GM18499 (cell line): ENCODE results near the gene KIAA1328.
A peak's percentile ranks its signal among the peaks of the same experiment; 100 is the strongest.

ENCODE experiments used
- ATAC-seq: cut with Tn5 transposase; IDR thresholded peaks from one replicate; pipeline ENCODE4 v1.9.1; 2021; ENCODE audit warnings: moderate number of reproducible peaks; ENCODE audit not compliant: insufficient read depth, unreplicated experiment

Gene KIAA1328

DNA sequence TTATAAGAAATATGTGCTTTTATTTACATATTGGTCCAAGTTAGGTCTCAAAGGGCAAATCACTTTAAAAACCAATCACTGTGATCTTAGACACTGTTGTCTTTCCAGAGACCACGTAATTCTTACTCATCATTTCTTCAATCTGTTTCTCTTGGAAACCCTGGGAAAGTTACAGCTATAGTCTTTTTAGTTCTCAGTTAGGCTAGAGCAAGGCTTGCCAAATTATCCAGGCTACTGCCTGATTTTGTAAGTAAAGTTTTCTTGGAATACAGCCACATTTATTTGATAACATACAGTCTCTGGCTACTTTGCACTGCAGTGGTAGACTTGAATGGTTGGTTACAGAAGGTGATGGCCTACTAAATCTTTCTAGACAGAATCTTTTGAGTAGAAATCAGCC is 106.0 kb downstream of the KIAA1328 start:
- ATAC-seq = no peak

DNA sequence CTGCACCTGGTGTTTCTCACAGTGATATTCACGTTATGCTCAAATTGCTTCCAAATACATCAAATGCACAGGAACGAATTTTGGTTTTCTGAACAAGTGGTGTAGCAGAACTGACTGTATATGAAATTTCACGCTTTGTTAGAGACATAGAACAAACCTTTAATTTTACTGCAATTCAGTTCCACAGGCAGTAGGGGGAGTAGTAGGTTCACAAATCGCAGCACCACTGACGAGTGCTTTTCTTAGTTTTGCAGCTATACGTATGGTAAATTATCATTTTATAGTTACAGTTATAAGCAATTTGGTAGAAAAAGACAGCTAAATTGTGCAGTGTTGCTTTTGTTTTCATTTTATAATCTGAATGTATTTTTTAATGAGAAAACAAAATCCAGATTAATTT is 113.3 kb downstream of the KIAA1328 start:
- no peak for ATAC-seq

DNA sequence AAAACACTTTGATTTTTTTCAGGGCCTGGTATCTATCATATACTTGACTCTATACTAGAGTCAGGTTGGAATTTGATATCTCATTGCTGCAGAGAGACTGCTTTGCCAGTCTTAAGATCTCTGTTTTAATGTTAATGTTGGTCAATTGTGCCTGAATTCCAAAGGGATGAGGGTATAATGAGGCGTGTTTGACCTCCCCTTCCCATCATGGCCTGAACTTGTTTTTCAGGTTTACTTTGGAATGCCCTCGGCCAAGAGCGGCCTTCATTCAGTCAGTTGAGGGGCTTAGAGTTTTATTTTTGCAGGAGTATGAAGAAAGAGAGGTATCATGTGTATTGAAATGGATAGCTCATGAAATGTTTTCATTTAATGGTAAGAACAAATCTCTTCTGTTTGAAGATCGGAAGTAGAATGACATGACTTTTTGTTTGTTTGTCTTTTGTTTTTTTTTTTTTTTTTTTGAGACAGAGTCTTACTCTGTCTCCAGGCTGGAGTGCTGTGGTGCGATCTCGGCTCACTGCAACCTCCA is 119.0 kb downstream of the KIAA1328 start:
- ATAC-seq = no peak

DNA sequence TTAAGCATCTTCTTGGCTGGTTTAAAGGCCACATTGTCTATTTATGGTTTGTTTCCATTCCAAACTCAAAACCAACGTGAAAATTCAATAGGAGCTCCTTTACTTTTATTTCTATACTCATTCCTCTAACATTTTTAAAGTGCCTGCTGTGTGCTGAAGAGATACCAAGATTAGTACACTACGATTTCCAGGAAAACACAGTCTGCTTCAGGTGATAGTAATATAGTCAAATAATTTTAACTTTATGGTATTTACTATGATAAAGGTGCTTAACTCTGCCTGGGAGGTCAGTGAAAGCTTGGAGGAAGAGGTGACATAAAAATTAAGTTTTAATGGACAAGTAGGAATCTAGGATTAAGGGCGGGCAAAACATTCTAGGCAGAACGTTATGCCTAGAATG is 121.4 kb downstream of the KIAA1328 start:
- ATAC-seq = no peak

DNA sequence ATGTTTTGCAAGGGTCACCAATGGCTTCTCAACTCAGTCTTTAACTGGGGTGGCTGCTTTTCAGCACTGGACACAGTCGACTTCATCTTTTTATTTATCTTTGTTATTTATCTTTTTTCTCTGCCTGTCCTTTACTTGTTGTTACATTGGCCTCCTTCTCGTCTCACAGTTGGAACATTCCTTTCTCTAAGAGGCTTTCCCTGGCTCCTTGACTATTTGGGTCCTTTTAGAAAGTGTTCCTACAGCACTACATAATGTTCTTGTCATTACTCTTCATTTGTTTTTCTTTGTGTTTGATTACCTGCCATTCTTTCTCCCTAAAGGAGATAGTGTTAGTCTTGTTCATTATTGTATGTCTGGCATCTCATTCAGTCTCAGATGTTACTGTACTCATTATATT is 122.0 kb downstream of the KIAA1328 start:
- ATAC-seq = no peak

DNA sequence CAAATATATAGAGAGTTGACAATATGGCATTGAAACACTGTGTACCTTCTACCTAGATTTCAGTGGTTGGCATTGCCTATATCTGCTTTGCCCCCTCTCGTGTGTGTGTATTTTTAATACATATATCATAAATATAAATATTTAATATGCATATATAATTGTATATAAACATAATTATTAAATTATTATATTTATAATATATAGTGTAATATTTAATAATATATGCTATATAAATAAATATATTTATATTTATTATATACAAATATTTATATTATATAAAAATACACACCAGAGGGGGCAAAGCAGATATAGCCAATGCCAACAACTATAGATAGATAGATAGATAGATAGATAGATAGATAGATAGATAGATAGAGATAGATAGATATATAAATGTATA is 124.1 kb downstream of the KIAA1328 start:
- no peak for ATAC-seq

DNA sequence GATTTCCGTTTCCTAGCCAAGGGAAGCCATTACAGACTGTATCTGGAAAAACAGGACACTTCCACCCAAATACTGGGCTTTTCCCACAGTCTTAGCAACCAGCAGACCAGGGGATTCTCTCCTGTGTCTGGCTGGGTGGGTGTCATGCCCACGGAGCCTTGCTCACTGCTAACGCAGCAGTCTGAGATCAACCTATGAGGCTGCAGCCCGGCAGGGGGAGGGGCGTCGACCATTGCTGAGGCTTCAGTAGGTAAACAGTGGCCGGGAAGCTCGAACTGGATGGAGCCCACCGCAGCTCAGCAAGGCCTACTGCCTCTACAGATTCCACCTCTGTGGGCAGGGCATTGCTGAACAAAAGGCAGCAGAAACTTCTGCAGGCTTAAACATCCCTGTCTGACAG is 131.1 kb downstream of the KIAA1328 start:
- ATAC-seq = no peak

DNA sequence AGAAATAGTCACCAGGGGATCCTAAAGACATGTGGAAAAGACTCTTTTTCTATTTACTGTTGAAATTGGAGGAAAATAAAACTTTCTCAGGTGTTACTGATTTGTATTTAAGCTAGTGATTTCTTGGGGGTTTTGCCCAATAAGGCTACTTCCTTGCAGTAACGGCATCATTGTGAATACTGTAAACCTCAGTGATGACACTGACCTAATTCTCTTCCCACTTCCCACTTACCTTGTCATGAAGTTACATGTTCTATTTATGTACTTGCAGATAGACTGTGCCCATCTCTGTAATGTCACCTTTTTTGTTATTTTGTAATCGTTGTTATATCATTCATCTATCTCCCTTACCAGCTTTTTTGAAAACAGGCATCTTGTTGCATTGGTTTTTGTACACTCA is 134.5 kb downstream of the KIAA1328 start:
- ATAC-seq = no peak

DNA sequence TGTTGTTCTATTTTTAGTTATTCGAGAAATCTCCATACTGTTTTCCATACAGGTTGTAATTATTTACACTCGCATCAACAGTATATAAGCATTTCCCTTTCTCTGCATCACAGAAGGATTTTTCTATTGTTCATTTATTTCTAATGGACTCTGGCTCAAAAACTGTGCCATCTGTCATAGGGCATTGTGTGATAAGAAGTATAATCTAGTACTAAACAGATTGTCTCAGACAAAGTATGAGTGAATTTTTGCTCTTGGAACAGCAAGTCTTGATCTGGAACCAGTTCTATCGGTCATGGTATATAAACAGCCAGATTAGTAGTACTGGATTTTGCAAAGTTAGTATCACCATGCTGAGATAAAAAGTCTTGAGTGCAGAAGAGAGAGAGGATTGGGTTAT is 145.8 kb downstream of the KIAA1328 start:
- no peak for ATAC-seq

DNA sequence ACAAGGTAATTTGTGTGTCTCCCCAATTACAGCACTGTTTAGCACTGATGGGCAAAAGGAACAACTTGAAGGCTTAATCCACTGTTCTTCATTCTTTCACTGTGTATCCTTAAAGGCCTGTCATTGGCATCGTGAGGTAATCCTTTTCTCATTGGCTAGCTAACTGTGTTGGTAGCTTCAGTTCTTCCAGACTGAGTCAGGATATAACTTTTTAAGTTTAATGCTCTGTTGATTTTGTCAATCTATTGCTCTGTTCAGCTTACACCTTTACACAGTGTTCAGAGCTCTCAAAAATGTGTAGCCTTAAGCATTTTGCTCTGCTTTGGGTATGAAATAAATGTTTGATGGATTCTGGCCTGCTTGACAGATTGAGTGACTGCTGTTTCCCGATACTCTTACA is 148.2 kb downstream of the KIAA1328 start:
- ATAC-seq = no peak

DNA sequence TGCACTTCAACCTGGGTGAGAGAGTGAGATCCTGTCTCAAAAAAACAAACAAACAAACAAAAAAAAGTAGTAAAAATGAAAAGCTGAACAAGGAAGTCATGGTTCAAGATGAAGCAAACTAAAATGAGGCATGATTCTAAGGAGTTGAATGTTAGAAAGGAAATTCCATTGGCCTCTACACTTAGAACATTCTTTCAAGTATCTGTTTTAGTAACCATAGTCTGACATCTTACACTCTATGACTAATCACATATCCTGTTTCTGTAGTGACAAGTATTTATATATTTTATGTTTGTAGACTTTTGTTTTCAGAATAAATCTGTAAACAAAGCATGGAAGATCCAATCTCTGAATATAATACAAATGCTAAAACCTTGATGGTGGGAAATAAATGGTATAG is 164.1 kb downstream of the KIAA1328 start:
- peak; percentile 77 for ATAC-seq

DNA sequence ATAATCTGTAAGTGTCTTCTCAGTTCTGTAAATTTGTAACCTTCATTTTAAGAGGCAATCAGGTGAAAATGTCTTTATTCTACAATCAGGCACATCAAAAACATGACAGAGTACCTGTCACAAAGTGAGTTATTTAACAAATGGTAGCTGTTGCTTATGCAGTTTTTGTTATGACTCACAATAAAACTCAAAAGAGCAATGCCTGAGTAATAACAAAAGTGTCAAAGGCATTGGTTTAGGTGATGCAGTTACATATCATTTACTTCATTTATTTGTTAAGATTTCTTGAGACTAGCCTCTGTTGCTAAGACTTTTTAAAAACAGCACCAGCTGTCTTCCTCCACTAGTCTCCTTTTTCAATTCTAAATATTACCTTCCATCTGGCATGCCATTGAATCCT is 177.8 kb downstream of the KIAA1328 start:
- ATAC-seq = peak; percentile 94

DNA sequence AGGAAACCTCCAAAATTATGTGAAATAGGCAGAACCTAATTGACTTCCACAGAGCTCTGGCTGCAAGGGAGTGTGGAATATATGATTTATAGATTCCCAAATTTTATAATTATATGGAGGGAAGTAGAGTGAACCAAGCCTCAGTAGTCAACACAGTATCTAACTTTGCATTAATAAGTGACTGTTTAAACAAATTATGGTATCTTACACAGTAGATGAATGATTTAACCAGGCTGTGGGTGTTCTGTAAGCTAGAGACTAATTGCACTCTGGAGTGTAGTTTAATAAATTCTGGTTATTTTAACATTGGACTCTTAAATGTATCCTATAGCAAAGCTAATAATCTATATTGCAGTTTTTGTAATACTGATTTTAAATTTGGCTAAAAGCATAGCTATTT is 183.5 kb downstream of the KIAA1328 start:
- ATAC-seq = no peak

DNA sequence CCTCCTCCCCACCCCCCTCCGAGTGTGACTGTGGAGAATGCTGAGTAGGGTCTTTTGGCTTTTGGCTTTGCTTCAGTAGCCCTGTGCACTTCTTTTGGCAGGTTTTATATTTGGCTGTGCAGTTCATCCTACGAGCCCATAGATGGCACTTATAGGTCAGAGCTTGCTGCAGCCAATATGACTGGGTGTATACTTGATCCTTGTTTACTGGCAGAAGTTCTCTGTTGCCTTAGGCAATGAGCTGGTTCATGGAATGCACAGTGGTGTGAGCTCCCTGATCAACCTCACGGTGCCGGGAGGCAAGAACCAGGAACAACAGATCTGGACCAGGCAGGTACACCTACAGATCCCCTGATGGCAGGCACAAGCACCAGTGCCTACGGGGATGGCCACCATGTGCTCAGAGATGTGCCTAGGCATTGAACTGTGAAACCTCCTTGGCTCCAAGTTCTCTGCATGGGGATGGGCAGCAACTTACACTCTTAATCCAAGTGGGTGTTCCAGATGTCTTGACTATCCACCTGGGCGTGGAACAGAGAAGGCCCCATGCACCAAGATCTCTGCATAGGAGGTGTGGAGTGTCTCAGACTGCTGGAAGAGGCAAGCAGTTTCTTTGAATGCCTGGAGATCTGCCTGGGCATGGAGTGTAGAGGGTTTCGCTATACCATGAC is 190.4 kb downstream of the KIAA1328 start:
- no peak for ATAC-seq

DNA sequence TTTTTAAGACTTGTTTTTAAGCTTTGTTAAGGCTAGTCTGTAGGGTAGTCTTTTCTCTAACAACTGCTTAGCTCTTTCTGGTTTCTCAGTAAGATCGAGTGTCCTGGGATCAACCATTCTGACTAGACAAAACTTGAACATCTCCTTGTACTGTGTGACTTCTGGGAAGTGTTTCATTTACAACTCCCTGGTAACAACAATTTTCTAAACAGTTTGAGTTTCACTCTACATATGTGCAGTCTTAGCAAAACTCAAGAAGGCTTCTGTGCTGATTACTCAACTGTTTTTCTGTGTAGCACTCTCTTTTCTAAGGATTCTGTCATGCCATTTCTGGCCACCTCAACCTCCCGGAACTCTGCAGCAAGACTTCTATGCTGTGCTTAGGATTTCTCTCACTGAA is 204.5 kb downstream of the KIAA1328 start:
- ATAC-seq = no peak

DNA sequence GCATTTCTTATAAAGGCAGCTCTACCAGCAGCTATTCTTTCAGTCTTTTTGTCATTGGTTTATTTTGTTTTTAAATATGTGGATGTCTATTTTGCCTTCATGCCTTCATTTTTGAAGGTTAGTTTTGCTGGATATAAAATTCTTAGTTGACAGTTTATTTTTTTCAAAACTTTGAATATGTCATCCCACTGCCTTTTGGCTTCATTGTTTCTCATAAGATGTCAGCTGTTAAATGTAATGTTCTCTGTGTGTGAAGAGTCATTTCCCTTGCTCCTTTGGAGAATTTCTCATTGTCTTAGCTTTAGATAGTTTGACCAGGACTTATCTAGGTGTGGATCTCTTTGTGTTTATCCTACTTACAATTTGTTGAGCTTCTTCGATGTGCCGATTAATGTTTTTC is 213.5 kb downstream of the KIAA1328 start:
- ATAC-seq = no peak

DNA sequence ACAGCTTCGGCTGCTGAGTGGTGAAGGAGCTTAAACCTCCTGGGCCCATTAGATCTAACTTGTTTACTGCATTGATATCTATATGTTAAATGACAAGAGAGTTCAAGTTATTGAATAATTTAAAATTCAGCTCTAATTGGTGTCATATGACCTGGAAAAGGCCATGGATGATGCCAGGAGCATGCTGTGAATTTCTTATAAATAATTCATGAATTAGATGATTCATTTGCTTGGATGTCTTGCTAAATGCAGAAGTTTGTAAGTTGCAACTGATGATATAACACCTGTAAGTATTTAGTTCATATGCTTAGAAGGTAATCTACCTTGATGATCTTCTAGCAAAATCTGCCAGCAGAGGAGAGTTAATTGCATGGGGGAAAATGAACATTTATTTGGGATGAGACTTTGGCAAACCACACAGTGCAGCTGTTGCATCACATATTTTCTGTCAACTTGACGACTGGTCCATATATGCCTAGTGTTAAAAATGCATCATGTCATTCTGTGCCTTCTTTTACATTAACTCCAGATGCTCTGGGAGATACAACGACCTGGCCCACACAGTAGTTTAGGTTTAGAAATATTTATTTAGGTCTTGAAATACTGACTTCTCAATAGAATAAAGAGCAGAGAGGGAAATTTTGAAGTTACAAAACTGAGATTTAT is 226.3 kb downstream of the KIAA1328 start:
- ATAC-seq = no peak

DNA sequence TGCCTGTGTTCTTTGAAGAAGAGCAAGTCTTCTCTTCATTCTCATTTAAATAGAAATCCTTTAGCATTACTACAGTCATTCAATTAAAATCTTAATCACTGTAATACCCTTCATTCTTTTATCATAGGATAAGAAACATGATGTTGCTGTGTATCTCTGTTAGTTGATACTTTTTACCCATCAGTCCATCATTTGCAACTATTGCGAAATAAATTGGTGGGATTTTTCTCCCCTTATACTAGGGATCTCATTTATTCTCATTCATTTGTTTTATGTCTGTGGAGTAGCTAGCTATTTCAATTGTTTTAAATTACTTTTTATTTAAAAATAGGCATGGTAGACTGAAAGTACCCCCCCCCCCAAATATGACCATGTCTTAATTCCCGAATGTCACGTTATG is 235.3 kb downstream of the KIAA1328 start:
- no peak for ATAC-seq

DNA sequence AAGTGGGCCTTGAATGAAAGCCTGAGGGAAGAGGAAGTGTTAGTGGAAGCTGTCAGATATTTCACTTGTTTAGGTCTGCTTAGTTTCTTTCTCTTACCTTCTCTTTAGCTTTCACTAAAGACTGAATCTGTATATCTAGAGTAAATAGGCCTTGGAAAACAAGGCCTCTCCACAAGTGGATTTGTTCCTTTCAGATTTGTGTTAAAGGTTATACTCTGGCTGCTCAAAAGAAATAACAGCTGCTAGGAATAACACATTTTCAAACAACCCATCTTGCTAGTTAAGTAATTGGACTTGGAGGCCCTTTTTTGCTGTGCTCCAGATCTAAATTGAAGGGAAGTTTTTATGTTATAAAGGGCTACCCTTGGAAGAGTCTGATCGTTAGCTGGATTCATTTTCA is 236.3 kb downstream of the KIAA1328 start:
- no peak for ATAC-seq

DNA sequence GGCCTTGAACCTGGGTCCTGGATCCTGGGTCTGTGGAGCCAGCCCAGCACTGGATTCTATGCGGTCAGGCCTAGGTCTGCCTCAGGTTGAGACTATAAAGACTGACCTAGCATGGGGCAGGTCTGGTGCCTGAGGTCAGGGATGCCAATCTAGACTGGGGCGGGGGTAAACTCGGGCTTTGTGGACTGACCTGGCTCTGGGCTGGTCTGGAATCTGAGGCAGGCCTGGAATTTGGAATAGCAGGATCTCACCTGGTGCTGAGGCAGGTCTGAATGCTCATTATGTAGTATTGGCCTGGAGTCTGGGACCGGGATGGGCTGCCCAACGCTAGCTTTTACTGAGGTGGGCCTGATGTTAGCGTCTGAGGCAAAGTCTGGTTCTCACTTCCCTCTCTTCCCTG is 256.0 kb downstream of the KIAA1328 start:
- ATAC-seq = no peak

DNA sequence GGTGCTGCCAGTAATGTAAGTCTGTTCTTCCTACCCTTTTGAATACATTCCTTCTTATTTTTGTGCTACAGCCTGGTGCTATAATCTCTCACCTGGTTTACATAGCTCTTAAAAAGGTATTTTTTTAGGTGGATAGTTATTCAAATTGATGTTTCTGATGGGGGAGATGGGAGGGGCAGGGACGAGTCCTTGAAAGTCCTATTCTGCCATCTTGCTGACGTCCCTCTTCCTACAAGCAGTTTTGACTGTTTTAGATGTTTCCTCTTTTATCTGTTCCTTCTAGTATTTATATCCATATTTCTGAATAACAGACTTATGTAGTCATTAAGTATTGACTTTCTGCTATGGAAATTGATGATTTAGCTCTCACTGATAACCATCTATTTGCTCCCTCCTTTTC is 256.4 kb downstream of the KIAA1328 start:
- no peak for ATAC-seq
